ENCODE results near the gene NDFIP2.

DNA sequence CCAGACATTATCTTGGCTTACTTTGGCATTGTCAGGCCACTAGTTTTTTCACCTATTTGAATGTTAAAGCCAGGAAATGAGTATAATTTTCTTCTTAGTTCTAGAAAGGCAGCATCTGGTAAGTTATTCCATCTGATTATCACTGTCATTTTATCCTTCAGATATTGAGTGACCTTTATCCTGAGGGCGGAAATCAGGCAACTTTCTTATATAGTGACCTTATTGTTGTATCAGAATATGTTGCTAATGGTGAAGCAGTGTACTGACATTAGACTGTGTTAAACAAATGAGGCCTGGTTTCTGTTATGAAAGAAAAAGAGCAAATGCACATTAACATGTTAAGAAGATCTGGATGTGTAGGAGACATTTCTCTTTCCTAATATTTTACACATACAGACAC is 5.4 kb upstream of the NDFIP2 start:
- TF ChIP-seq, protein P1, sequence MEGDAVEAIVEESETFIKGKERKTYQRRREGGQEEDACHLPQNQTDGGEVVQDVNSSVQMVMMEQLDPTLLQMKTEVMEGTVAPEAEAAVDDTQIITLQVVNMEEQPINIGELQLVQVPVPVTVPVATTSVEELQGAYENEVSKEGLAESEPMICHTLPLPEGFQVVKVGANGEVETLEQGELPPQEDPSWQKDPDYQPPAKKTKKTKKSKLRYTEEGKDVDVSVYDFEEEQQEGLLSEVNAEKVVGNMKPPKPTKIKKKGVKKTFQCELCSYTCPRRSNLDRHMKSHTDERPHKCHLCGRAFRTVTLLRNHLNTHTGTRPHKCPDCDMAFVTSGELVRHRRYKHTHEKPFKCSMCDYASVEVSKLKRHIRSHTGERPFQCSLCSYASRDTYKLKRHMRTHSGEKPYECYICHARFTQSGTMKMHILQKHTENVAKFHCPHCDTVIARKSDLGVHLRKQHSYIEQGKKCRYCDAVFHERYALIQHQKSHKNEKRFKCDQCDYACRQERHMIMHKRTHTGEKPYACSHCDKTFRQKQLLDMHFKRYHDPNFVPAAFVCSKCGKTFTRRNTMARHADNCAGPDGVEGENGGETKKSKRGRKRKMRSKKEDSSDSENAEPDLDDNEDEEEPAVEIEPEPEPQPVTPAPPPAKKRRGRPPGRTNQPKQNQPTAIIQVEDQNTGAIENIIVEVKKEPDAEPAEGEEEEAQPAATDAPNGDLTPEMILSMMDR (IDR thresholded peaks at IDR 0.05) = no peak
- TF ChIP-seq POLR2A (IDR thresholded peaks at IDR 0.05) = no peak
